ENCODE measurements around the gene BRF1.

The BRF1 gene

DNA sequence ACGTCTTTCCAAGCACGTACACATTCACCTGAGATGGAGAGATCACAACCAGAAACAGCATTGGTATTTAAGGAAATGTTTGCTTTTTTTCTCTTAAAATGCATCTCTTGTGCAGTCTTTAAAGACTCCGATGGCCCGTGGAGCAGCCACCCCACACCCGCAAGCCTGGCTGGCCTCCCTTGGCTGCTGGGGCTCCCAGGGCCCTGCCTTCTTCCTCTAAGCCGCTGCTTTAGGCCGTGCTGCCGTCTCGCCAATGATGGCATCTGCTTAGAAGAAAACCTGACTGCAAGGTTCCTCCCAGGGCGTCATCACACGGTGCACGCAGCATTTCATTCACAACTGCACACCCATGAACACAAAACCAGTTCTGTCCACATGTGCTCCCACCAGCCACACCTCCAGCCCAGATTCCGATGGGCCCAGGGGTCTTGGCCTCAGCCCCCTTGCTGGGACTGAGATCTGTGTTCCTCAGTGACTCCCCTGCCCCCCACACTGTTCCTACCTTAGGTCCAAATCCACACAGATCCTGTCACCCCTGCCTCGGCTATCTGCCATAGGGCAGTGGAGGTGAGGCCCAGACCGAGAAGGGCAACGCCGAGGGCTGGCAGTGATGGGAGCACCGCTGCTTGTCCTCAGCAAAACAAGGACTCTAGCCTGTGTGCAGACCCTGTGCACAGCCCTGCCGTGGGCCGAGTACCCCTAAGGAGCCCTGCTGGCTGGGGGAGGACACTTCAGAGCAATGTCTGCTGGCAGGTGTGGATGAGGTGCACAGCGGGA is 48.1 kb downstream of the BRF1 start:
- TF ChIP-seq GATA2 (IDR thresholded peaks at IDR 0.05; ENCODE audit: low read depth, low read length) (no peak), GATA3 (IDR thresholded peaks at IDR 0.05; ENCODE audit: low read depth, low read length) (no peak)

DNA sequence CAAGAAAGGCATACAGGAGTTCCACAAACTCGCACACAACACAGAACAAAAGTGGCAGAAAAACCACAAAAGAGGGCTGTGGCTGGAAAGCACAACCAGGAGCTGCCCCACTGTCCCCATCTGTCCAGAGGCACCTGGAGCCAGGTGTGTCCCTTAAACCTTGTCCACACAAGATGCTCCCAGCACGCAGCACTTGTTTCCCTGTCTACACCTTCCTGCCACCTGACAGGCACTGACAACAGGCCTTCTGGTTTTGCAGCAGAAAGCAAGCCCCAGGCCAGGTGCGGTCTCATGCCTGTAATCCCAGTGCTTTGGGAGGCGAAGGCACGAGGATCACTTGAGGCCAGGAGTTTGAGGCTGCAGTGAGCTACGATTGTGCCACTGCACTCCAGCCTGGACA is 48.9 kb downstream of the BRF1 start:
- TF ChIP-seq GATA3 (IDR thresholded peaks at IDR 0.05; ENCODE audit: low read depth, low read length) (no peak), GATA2 (IDR thresholded peaks at IDR 0.05; ENCODE audit: low read depth, low read length) (no peak)

- TF ChIP-seq GATA2 (IDR thresholded peaks at IDR 0.05; ENCODE audit: low read depth, low read length) (no peak), GATA3 (IDR thresholded peaks at IDR 0.05; ENCODE audit: low read depth, low read length) (no peak)
These were observed 49.8 kb downstream of the BRF1 start for GRCh38 chr14:105250986-105251385.

DNA sequence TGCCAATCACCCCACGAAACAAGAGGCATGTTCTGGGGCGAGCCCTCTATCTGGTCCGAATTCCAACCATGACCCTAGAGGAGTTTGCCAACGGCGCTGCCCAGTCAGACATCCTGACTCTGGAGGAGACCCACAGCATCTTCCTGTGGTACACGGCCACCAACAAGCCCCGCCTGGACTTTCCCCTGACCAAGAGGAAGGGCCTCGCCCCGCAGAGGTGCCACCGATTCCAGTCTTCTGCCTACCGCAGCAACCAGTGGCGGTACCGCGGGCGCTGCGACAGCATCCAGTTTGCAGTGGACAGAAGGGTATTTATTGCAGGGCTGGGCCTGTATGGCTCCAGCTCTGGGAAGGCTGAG is 50.8 kb downstream of the BRF1 start:
- TF ChIP-seq GATA3 (IDR thresholded peaks at IDR 0.05; ENCODE audit: low read depth, low read length) (no peak), GATA2 (IDR thresholded peaks at IDR 0.05; ENCODE audit: low read depth, low read length) (no peak)

GRCh38 chr14:105249182-105250007 is 51.4 kb downstream of the BRF1 start:
- TF ChIP-seq GATA3 (IDR thresholded peaks at IDR 0.05; ENCODE audit: low read depth, low read length) (no peak), GATA2 (IDR thresholded peaks at IDR 0.05; ENCODE audit: low read depth, low read length) (no peak)

DNA sequence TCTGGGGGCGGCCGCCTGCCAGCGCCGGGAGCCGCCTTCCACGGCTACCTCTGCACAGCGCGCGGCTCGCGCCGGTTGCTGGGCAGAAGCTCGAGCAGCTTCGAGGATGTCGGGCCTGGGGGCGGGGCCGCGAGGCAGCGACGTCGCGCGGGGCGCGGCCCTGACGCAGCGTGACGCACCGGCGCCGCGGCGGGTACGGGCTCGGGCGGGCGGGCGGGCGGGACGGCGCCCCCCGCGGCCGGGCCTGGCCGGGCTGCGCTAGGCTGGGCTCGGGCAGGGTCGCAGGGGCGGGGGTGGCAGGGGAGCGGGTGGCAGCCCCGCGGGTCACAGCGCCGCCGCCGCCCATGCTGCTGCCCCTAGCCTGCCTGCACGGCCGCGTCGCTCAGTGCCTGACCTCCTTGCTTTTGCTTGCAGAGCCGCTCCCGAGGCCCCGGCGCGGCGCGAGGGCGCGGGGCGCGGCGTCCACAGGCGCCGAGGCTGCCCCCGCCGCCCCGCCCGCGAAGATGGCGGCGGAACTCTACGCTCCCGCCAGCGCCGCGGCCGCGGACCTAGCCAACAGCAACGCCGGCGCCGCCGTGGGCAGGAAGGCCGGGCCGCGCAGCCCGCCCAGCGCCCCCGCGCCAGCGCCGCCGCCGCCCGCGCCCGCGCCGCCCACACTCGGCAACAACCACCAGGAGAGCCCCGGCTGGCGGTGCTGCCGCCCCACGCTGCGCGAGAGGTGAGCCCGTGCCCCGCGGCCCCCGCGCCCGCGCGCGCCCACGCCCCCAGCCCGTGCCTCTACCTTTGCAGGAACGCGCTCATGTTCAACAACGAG is 52.2 kb downstream of the BRF1 start, which contains the start of gene BTBD6:
Gene BTBD6 (plus strand): TSS at position 166 of the 814 bp plus-strand sequence. CDS start 179 bp downstream, at position 345.
- TF ChIP-seq GATA3 (IDR thresholded peaks at IDR 0.05; ENCODE audit: low read depth, low read length) (no peak), GATA2 (IDR thresholded peaks at IDR 0.05; ENCODE audit: low read depth, low read length) (no peak)

GRCh38 chr14:105247715-105248367 is 53.0 kb downstream of the BRF1 start:
- TF ChIP-seq GATA3 (IDR thresholded peaks at IDR 0.05; ENCODE audit: low read depth, low read length): no peak
- TF ChIP-seq GATA2 (IDR thresholded peaks at IDR 0.05; ENCODE audit: low read depth, low read length): no peak

DNA sequence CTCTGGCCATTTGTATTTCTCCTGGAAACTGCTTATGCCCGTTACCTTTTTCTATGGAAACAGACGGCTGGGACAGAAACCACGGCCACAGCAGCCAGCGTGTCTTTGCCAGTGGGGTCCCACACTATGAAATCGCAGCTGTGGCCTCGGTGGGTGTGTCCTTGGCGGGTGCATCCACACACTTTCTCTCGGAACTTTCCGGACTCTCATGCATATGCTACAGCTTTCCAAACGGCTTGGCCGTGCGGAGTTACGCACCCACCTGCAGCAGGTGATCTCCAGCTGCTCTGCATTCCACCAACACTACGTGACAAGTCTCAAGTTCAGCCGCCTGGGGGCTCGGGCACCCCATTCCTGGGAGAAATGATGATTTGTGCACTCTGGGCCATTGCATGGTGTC is 53.8 kb downstream of the BRF1 start:
- TF ChIP-seq GATA3 (IDR thresholded peaks at IDR 0.05; ENCODE audit: low read depth, low read length) (no peak), GATA2 (IDR thresholded peaks at IDR 0.05; ENCODE audit: low read depth, low read length) (no peak)

GRCh38 chr14:105244334-105244733 is 56.5 kb downstream of the BRF1 start:
- no peak for TF ChIP-seq GATA2 (IDR thresholded peaks at IDR 0.05; ENCODE audit: low read depth, low read length)

DNA sequence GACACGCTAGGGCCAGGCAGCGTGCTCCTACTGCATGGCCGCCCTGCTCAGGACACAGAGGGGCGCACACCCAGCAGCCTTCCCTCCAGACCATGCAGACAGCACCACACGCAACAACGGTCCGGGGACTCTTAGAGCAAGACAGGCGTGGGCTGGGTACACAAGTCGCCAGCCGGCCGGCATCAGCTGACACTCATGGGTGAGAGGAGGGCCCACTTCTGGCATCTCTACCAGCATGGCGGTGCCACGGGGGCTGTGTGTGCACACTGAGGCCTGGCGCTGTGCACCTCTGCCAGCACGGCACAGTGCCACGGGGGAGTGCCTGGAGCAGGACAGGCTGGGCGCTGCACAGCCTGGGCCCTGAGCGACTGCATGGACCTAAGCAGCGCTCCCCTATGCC is 59.2 kb downstream of the BRF1 start:
- TF ChIP-seq GATA2 (IDR thresholded peaks at IDR 0.05; ENCODE audit: low read depth, low read length) (no peak), GATA3 (IDR thresholded peaks at IDR 0.05; ENCODE audit: low read depth, low read length) (no peak)

GRCh38 chr14:105240811-105241576 is 59.8 kb downstream of the BRF1 start:
- TF ChIP-seq GATA2 (IDR thresholded peaks at IDR 0.05; ENCODE audit: low read depth, low read length) (no peak), GATA3 (IDR thresholded peaks at IDR 0.05; ENCODE audit: low read depth, low read length) (no peak)

DNA sequence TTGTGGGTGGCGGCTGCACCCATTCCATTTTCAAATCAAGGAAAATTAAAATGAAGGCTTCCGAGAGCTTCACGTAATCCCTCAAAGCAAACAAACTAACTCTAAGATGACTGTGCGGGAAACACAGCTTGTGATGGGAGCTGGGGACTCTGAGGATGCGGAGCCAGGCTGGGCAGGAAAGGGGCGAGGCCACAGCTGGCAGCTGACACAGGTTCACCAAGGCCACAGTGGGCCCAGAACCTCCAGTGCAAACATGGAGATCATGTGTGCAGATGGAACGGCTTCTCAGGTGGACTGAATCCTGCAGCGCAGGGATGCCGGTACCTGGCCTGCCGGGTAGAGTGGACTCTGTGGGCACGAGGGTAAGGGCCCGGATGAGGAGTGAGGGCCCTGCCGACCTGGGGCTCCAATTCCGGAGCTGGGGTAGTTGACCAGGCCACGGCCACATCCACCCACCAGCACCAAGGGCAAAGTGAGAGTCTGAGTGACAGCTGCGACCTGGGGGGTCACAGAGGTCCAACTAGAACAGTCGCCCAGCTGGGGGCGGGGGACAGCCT is 71.6 kb downstream of the BRF1 start:
- no peak for TF ChIP-seq GATA2 (IDR thresholded peaks at IDR 0.05; ENCODE audit: low read depth, low read length)
- TF ChIP-seq GATA3 (IDR thresholded peaks at IDR 0.05; ENCODE audit: low read depth, low read length): no peak

DNA sequence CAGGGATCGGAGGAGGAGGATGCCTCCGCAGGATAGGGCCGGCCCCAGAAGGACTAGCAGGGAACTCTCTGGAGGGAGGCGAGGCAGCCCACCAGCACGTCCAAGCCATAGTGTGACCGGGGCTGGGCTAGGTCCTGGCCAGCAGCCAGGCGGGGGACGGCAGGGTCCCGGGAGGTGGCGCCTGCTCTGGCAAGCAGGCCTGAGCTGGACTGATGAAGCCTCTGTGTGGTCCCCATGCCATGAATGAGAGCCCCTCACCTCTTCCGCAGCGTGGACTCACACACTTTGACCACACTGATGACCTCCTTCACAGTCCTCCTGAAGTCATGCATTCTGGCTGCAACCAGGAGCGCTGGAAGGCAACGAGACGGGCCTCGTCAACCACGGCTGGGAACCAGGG is 72.2 kb downstream of the BRF1 start:
- TF ChIP-seq GATA2 (IDR thresholded peaks at IDR 0.05; ENCODE audit: low read depth, low read length): no peak
- TF ChIP-seq GATA3 (IDR thresholded peaks at IDR 0.05; ENCODE audit: low read depth, low read length): no peak

Data from SH-SY5Y (cell line).